DOHH2 (cell line): ENCODE results near the gene IGF2BP2.

Source experiments
- H3F3A ChIP-seq: fragments of 200-600 bp; sonication (generic), shearing (Covaris generic); 2 replicates; pipeline ENCODE4 v1.6.0; 2016; ENCODE audit warnings: antibody characterized with exemption, mild to moderate bottlenecking; ENCODE audit not compliant: control insufficient read depth, insufficient read depth
- H3K27ac ChIP-seq: fragments of 200-600 bp; sonication (generic); 2 replicates; pipeline ENCODE4 v1.5.1; 2014; ENCODE audit warnings: low read depth, mild to moderate bottlenecking, low read length, moderate library complexity
- H3K27me3 ChIP-seq: fragments of 200-600 bp; sonication (generic); 2 replicates; pipeline ENCODE4 v1.6.1; 2014; ENCODE audit warnings: mild to moderate bottlenecking, low read length, mixed read lengths; ENCODE audit not compliant: control insufficient read depth
- H3K36me3 ChIP-seq: fragments of 200-600 bp; sonication (generic); 2 replicates; pipeline ENCODE4 v1.6.1; 2014; ENCODE audit warnings: mild to moderate bottlenecking, low read length, moderate library complexity, mixed read lengths; ENCODE audit not compliant: control insufficient read depth
- H3K4me1 ChIP-seq: fragments of 200-600 bp; sonication (generic); 2 replicates; pipeline ENCODE4 v1.6.1; 2014; ENCODE audit warnings: mild to moderate bottlenecking, low read length, mixed read lengths; ENCODE audit not compliant: control insufficient read depth
- H3K4me2 ChIP-seq: fragments of 200-600 bp; sonication (generic); 2 replicates; pipeline ENCODE4 v1.6.0; 2014; ENCODE audit warnings: mild to moderate bottlenecking, low read length, moderate library complexity
- H3K4me3 ChIP-seq: fragments of 200-600 bp; sonication (generic); 2 replicates; pipeline ENCODE4 v1.5.1; 2014; ENCODE audit warnings: mild to moderate bottlenecking, low read length, mixed read lengths
- H3K79me2 ChIP-seq: fragments of 200-600 bp; sonication (generic); 2 replicates; pipeline ENCODE4 v1.6.1; 2014; ENCODE audit warnings: mild to moderate bottlenecking, low read length, mixed read lengths; ENCODE audit not compliant: control insufficient read depth
- H3K9me2 ChIP-seq: fragments of 200-600 bp; sonication (generic); replicated peaks from 2 replicates; pipeline ENCODE4 v1.6.1; 2014; ENCODE audit warnings: mild to moderate bottlenecking, low read length, mixed read lengths; ENCODE audit not compliant: control insufficient read depth
- H3K9me3 ChIP-seq: fragments of 200-600 bp; sonication (generic); 2 replicates; pipeline ENCODE4 v1.6.1; 2014; ENCODE audit warnings: antibody characterized with exemption, low read length, mixed read lengths; ENCODE audit not compliant: control insufficient read depth, insufficient read depth
- H4K20me1 ChIP-seq: fragments of 200-600 bp; sonication (generic); 2 replicates; pipeline ENCODE4 v1.6.0; 2014; ENCODE audit warnings: low read depth, mild to moderate bottlenecking, antibody characterized with exemption, low read length, moderate library complexity; ENCODE audit not compliant: control insufficient read depth, insufficient read depth
- EZH2phosphoT487 ChIP-seq: fragments of 200-600 bp; sonication (generic); IDR thresholded peaks from 2 replicates; pipeline ENCODE4 v1.6.1; 2017; ENCODE audit warnings: borderline replicate concordance, mild to moderate bottlenecking, antibody characterized with exemption, low read length, moderate library complexity, mixed read lengths
- TF ChIP-seq, protein P1 (sequence below): fragments of 200-600 bp; sonication (generic); IDR thresholded peaks from one replicate; pipeline ENCODE4 v1.5.1; 2014; ENCODE audit warnings: antibody characterized with exemption, mild to moderate bottlenecking, low read depth, low read length; ENCODE audit not compliant: poor library complexity, severe bottlenecking

IGF2BP2 gene

DNA sequence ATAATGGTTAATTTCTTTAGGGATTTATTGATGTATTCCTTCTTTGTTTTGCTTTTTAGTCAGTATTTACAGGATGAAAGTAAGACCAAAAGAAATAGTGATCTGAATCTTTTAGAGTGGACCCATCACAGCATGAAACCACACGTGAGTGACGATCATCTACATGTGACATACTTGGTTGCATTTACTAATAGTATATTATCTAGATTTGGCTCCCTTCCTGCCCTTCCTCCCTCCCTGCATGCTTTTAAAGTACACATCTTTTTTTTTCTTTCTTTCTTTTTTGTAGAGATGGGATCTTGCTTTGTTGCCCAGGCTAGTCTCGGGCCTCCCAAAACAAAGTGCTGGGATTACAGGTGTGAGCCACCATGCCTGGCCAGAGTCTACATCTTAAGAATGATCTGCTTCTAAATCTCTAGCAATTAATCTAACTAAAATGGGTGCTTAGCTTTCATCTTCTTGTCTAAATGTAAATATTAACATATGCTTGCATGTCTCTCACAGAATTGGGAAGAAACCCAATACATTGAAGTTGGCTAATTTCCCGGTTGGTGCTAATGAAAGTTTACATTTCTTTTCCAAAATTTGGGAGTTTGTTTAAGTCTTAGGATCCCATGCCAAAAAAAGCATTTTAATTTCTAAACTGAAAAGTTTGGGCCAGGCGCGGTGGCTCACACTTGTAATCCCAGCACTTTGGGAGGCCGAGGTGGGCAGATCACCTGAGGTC is 200.7 kb downstream of the IGF2BP2 start:
- Histone ChIP-seq H3K27ac (no peak overlapping the region), H3K36me3 (peaks cover 33% of the 10 kb centered on the region), H3K4me1 (no peaks in the 10 kb centered on the region), H4K20me1 (no peaks in the 10 kb centered on the region), H3K9me3 (no peaks in the 10 kb centered on the region), H3K9me2 (no peaks in the 10 kb centered on the region), H3K27me3 (no peaks in the 10 kb centered on the region), H3K79me2 (no peaks in the 10 kb centered on the region), H3K4me2 (no peak overlapping the region), H3K4me3 (no peak overlapping the region), H3F3A (no peaks in the 10 kb centered on the region)
- TF ChIP-seq, protein P1, sequence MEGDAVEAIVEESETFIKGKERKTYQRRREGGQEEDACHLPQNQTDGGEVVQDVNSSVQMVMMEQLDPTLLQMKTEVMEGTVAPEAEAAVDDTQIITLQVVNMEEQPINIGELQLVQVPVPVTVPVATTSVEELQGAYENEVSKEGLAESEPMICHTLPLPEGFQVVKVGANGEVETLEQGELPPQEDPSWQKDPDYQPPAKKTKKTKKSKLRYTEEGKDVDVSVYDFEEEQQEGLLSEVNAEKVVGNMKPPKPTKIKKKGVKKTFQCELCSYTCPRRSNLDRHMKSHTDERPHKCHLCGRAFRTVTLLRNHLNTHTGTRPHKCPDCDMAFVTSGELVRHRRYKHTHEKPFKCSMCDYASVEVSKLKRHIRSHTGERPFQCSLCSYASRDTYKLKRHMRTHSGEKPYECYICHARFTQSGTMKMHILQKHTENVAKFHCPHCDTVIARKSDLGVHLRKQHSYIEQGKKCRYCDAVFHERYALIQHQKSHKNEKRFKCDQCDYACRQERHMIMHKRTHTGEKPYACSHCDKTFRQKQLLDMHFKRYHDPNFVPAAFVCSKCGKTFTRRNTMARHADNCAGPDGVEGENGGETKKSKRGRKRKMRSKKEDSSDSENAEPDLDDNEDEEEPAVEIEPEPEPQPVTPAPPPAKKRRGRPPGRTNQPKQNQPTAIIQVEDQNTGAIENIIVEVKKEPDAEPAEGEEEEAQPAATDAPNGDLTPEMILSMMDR: no peak
- TF ChIP-seq EZH2phosphoT487: no peak

DNA sequence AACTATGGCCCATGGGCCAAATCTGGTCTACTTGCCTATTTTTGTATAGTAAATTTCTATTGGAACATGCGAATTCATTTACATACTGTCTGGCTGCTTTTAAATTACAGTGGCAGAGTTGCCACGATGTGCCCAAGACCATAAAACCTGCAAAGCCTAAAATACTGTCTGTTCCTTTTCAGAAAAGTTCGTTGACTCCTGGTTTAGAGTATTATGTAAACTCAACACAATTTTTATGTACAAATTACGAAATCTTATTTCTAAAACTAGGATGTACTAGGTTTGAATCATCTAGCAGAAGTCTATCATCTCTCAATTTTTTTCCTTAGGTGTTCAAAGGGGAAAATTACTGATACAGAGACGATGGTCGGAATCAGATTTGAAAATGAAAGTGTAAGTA is 211.8 kb downstream of the IGF2BP2 start:
- Histone ChIP-seq H3K36me3 (peaks cover 59% of the 10 kb centered on the region), H4K20me1 (no peaks in the 10 kb centered on the region)
- TF ChIP-seq, protein P1: no peak
- no peak for TF ChIP-seq EZH2phosphoT487

DNA sequence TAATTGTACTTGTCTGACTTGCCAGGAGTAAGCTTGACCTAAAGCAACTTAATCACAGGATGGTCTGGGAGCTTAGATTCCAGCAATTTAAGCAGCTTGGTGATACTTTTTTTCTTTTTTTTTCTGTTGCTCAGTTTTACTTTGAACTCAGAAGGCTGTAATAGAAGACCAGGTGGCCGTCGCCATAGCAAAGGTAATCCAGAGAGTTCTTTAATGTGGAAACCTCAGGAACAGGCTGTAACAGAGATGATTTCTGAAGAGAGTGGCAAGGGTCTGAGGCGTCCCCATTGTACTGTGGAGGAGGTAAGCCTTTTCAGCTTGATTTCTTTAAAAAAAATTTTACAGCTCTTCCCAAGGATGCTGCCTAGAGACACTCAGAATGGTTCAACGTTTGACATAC is 218.6 kb downstream of the IGF2BP2 start:
- no peak for TF ChIP-seq EZH2phosphoT487
- TF ChIP-seq, protein P1: no peak
- no peaks in the 10 kb centered on the region for H3F3A ChIP-seq
- H3K79me2 ChIP-seq: no peaks in the 10 kb centered on the region
- no peaks in the 10 kb centered on the region for H3K9me3 ChIP-seq
- H3K36me3 ChIP-seq: peaks cover 58% of the 10 kb centered on the region
- H3K4me1 ChIP-seq: no peaks in the 10 kb centered on the region
- no peaks in the 10 kb centered on the region for H3K27me3 ChIP-seq
- H3K9me2 ChIP-seq: no peaks in the 10 kb centered on the region
- no peak overlapping the region for H3K27ac ChIP-seq
- H3K4me3 ChIP-seq: no peak overlapping the region
- no peak overlapping the region for H3K4me2 ChIP-seq
- H4K20me1 ChIP-seq: no peaks in the 10 kb centered on the region

More for the DNA sequence above, 211.8 kb downstream of the IGF2BP2 start:
- no peaks in the 10 kb centered on the region for H3K9me3 ChIP-seq
- H3K27me3 ChIP-seq: no peaks in the 10 kb centered on the region
- H3K79me2 ChIP-seq: no peaks in the 10 kb centered on the region
- no peak overlapping the region for H3K4me3 ChIP-seq
- no peak overlapping the region for H3K4me2 ChIP-seq
- no peaks in the 10 kb centered on the region for H3K9me2 ChIP-seq
- no peaks in the 10 kb centered on the region for H3F3A ChIP-seq
- no peaks in the 10 kb centered on the region for H3K4me1 ChIP-seq
- H3K27ac ChIP-seq: no peak overlapping the region
